ENCODE data around the gene PACSIN3. TPM values are rescaled to one million over a fixed set of nuclear protein-coding genes. Genes with fewer than 3 reads are reported as not detected.

Gene PACSIN3
- total and polyA plus RNA-seq, 2 of the 13 experiments (the other 11 are each of a cell fraction or from before 2014, with no cell fraction given) = 47.9 to 93.3 TPM

DNA sequence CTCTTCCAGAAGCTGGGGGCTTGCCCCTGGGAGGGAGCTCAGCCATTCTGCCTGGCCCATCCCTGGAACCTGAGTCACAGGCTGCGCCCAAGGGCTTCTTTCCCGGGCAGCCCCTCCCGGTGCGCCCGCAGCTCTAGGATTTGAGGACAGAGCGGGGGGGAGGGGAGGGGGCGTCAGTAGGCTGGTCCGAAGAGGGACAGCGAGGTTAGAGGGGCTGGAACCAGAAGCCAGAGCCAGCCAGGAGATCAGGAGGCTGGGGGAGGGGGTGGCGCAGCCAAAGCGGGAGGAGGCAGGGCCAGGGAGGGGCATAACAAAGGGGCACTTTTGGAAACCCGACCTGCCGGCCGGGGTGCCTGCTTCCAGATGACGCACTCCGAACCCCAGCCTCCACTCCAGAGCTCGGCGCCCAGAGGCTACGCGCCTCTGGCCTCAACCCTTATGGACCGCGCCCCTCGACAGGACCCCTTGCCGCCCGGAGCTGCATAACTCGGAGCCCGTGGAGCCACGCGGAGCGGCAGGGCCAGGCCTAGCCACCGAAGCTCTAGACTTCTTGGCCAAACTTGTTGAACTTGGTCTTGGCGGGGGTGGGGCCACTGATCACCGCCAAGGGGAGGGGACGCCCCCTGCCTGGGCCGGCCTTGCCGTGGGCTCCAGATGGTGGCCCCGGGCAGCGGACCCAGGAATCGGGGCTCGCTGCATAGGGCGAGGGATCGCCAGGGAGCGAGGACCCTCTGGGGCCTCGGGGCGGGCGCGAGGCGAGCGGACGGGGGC is 744 bp downstream of the PACSIN3 start (continued):
- TF ChIP-seq EP300 (IDR thresholded peaks at IDR 0.05; ENCODE audit: low read depth in 2 of 2, low read length in 2 of 2) (0 out of 4 replicates have a peak, but pooled peaks of 1 of the 2 experiments have one; percentile 14), EP300 (CRISPR knock-in tag; IDR thresholded peaks at IDR 0.05; ENCODE audit: borderline replicate concordance) (no peak), SNAI1 (CRISPR knock-in tag; IDR thresholded peaks at IDR 0.05; ENCODE audit: borderline replicate concordance) (peak; percentile 85; the same call in 1 of the 2 replicates), ZNF367 (CRISPR knock-in tag; IDR thresholded peaks at IDR 0.05; ENCODE audit: borderline replicate concordance) (no peak), ZNF543 (CRISPR knock-in tag; IDR thresholded peaks at IDR 0.05) (peak; percentile 81; the same call in 1 of the 2 replicates), ZNF660 (CRISPR knock-in tag; IDR thresholded peaks at IDR 0.05; ENCODE audit: borderline replicate concordance, low read depth) (no peak), THAP11 (CRISPR knock-in tag; IDR thresholded peaks at IDR 0.05) (0 out of 2 replicates have a peak, but pooled peaks have one; percentile 3)
- TF ChIP-seq, protein P1, sequence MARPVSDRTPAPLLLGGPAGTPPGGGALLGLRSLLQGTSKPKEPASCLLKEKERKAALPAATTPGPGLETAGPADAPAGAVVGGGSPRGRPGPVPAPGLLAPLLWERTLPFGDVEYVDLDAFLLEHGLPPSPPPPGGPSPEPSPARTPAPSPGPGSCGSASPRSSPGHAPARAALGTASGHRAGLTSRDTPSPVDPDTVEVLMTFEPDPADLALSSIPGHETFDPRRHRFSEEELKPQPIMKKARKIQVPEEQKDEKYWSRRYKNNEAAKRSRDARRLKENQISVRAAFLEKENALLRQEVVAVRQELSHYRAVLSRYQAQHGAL (CRISPR knock-in tag; IDR thresholded peaks at IDR 0.05; ENCODE audit: not compliant biosample characterization) = no peak
- TF ChIP-seq, protein P2, sequence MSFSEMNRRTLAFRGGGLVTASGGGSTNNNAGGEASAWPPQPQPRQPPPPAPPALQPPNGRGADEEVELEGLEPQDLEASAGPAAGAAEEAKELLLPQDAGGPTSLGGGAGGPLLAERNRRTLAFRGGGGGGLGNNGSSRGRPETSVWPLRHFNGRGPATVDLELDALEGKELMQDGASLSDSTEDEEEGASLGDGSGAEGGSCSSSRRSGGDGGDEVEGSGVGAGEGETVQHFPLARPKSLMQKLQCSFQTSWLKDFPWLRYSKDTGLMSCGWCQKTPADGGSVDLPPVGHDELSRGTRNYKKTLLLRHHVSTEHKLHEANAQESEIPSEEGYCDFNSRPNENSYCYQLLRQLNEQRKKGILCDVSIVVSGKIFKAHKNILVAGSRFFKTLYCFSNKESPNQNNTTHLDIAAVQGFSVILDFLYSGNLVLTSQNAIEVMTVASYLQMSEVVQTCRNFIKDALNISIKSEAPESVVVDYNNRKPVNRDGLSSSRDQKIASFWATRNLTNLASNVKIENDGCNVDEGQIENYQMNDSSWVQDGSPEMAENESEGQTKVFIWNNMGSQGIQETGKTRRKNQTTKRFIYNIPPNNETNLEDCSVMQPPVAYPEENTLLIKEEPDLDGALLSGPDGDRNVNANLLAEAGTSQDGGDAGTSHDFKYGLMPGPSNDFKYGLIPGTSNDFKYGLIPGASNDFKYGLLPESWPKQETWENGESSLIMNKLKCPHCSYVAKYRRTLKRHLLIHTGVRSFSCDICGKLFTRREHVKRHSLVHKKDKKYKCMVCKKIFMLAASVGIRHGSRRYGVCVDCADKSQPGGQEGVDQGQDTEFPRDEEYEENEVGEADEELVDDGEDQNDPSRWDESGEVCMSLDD (CRISPR knock-in tag; IDR thresholded peaks at IDR 0.05; ENCODE audit: borderline replicate concordance) = 0 out of 2 replicates have a peak, but pooled peaks have one; percentile 72
- TF ChIP-seq, protein P3, sequence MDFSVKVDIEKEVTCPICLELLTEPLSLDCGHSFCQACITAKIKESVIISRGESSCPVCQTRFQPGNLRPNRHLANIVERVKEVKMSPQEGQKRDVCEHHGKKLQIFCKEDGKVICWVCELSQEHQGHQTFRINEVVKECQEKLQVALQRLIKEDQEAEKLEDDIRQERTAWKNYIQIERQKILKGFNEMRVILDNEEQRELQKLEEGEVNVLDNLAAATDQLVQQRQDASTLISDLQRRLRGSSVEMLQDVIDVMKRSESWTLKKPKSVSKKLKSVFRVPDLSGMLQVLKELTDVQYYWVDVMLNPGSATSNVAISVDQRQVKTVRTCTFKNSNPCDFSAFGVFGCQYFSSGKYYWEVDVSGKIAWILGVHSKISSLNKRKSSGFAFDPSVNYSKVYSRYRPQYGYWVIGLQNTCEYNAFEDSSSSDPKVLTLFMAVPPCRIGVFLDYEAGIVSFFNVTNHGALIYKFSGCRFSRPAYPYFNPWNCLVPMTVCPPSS (IDR thresholded peaks at IDR 0.05) = no peak
- TF ChIP-seq, protein P4, sequence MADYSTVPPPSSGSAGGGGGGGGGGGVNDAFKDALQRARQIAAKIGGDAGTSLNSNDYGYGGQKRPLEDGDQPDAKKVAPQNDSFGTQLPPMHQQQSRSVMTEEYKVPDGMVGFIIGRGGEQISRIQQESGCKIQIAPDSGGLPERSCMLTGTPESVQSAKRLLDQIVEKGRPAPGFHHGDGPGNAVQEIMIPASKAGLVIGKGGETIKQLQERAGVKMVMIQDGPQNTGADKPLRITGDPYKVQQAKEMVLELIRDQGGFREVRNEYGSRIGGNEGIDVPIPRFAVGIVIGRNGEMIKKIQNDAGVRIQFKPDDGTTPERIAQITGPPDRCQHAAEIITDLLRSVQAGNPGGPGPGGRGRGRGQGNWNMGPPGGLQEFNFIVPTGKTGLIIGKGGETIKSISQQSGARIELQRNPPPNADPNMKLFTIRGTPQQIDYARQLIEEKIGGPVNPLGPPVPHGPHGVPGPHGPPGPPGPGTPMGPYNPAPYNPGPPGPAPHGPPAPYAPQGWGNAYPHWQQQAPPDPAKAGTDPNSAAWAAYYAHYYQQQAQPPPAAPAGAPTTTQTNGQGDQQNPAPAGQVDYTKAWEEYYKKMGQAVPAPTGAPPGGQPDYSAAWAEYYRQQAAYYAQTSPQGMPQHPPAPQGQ (CRISPR knock-in tag; IDR thresholded peaks at IDR 0.05; ENCODE audit: borderline replicate concordance) = no peak
- TF ChIP-seq, protein P5, sequence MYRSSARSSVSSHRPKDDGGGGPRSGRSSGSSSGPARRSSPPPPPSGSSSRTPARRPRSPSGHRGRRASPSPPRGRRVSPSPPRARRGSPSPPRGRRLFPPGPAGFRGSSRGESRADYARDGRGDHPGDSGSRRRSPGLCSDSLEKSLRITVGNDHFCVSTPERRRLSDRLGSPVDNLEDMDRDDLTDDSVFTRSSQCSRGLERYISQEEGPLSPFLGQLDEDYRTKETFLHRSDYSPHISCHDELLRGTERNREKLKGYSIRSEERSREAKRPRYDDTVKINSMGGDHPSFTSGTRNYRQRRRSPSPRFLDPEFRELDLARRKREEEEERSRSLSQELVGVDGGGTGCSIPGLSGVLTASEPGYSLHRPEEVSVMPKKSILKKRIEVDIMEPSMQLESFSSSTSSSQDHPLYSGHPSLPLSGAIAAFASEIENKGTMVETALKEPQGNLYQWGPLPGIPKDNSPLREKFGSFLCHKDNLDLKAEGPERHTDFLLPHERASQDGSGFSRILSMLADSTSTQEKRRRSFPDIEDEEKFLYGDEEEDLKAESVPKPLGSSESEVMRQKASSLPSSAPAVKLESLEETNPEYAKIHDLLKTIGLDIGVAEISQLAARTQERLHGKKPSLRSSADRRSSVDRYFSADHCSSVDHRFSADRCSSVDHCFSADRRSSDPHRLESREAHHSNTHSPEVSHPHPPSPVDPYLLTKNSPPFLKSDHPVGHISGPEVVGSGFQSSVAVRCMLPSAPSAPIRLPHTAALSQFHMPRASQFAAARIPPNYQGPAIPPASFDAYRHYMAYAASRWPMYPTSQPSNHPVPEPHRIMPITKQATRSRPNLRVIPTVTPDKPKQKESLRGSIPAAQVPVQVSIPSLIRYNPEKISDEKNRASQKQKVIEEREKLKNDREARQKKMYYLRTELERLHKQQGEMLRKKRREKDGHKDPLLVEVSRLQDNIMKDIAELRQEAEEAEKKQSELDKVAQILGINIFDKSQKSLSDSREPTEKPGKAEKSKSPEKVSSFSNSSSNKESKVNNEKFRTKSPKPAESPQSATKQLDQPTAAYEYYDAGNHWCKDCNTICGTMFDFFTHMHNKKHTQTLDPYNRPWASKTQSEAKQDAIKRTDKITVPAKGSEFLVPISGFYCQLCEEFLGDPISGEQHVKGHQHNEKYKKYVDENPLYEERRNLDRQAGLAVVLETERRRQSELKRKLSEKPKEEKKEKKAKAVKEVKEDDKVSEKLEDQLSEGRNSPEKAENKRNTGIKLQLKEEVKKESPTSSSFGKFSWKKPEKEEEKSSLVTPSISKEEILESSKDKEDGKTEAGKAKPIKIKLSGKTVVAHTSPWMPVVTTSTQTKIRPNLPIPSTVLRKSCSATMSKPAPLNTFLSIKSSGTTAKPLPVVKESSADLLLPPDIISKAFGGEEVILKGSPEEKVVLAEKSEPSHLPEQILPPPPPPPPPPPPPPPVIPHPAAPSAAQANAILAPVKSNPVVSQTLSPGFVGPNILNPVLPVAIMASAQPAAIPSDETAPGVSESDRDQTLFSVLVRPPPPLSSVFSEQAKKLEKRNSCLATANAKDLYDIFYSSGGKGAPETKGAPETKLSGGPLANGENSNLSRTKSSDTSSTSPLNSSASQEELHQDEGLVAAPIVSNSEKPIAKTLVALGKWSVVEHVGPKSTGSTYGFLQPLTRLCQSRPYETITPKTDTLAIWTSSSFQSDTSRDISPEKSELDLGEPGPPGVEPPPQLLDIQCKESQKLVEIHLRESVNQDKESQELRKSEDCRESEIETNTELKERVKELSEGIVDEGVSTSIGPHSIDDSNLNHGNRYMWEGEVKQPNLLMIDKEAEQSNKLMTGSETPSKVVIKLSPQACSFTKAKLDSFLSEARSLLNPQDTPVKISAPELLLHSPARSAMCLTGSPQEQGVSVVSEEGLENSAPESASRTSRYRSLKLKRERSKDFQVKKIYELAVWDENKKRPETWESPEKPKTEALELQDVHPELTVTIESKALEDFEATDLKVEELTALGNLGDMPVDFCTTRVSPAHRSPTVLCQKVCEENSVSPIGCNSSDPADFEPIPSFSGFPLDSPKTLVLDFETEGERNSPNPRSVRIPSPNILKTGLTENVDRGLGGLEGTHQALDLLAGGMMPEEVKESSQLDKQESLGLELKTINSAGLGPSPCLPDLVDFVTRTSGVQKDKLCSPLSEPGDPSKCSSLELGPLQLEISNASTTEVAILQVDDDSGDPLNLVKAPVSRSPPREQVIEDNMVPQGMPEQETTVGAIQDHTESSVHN (CRISPR knock-in tag; IDR thresholded peaks at IDR 0.05) = no peak
